GM20000 (cell line): ENCODE data around the gene LRPAP1.

ENCODE experiments used
- DNase-seq: peaks from one replicate; pipeline ENCODE4 v3.0.0; 2012; ENCODE audit warnings: low spot score
- CTCF ChIP-seq: IDR thresholded peaks from 2 replicates; pipeline ENCODE4 v1.5.1; 2012; ENCODE audit warnings: mild to moderate bottlenecking, control low read depth; ENCODE audit errors: extremely low read depth, missing control alignments

LRPAP1 gene

GRCh38 chr4:3476936-3477749 lies 55.1 kb downstream of the LRPAP1 start:
- no peak for DNase-seq
- TF ChIP-seq CTCF: no peak

GRCh38 chr4:3476341-3476747 lies 55.9 kb downstream of the LRPAP1 start:
- TF ChIP-seq CTCF: no peak
- no peak for DNase-seq

GRCh38 chr4:3475713-3476260 lies 56.4 kb downstream of the LRPAP1 start:
- no peak for TF ChIP-seq CTCF

GRCh38 chr4:3475041-3475712 lies 57.0 kb downstream of the LRPAP1 start:
- no peak for DNase-seq
- no peak for TF ChIP-seq CTCF

More at GRCh38 chr4:3475713-3476260, 56.4 kb downstream of the LRPAP1 start:
- DNase-seq: no peak

GRCh38 chr4:3473996-3474765 lies 58.0 kb downstream of the LRPAP1 start:
- no peak for DNase-seq
- TF ChIP-seq CTCF: no peak

GRCh38 chr4:3473181-3473950 lies 58.9 kb downstream of the LRPAP1 start:
- TF ChIP-seq CTCF: no peak
- no peak for DNase-seq
